ELF-1 (cell line): Measurements from ENCODE around the gene CD7.
A peak's percentile ranks its signal among the peaks of the same experiment; 100 is the strongest.

Experiments
- DNase-seq: peaks from one replicate; pipeline ENCODE4 v3.0.0-alpha.2; 2016; ENCODE audit warnings: low read depth, low spot score

The CD7 gene

GRCh38 chr17:82314727-82315605 lies 2.4 kb downstream of the CD7 start:
- DNase-seq, result no peak

DNA sequence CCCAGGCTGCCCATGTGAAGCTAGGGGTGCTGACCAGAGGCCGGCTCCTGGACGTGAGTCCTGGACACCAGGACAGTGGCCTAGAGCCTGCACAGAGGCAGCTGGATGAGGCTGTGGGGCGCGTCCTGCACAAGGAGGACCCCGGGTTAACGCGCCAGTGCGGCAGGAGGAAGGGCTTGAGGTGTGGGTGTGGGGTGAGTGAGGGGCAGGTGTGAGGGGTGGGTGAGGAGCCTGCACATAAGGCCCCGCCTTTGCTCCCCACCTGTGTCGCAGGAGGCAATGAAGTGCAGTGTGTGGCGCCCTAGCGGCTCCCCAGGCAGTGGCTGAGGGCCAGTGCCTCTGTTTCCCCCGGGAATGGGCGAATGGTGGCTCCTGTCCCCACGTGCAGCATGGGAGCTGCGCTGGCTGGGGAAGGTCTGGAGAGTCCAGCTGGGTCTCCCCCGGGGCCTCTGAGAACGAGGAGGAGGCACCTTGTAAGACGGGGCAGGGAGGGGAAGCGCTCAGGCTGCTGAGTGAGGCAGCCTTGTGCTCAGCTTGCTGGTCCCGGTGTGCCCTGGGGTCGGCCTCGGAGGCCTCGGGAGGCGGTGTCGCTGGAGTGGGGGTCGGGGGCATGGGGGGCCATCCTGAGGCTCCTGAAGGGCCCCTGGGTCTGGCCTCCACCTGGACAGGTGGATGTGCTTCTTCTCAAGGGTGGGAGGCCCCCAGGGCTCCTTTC lies 3.2 kb downstream of the CD7 start:
- DNase-seq, result no peak

DNA sequence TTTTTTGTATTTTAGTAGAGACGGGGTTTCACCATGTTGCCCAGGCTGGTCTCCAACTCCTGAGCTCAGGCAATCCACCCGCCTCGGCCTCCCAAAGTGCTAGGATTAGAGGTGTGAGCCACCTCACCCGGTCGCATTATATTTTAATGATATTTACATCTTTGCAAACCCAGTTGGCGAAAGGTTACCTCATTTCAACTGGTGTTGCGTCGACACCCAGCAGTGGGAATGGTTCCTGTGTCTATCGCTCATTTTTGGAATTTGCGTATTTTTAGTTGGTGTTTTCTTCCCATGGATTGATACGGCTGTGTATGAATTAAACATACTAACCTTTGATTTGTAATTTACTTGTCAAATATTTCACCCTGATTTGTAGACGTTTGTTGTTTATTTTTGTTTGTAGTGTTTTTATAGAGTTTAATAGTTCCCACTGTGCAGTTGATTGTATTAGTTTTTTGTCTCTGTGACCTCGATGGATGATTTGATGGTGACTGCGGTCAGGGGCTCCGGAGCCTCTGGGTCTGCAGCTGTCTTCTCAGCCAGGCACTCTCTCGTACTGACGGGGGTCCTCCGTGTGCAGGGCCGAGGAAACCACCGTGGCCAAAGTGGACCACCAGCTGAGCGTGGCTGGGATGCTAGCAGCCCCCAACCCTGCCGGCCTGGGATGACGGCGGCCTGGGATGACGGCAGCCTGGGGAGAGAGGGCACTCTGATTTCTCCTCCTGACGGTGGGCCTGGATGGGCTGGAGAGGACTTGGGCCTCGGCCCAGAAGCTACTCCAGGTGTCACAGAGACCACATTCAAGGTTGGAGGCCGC lies 4.0 kb downstream of the CD7 start:
- DNase-seq, result no peak

- no peak for DNase-seq
These were observed 5.4 kb downstream of the CD7 start for GRCh38 chr17:82311971-82312370.

DNA sequence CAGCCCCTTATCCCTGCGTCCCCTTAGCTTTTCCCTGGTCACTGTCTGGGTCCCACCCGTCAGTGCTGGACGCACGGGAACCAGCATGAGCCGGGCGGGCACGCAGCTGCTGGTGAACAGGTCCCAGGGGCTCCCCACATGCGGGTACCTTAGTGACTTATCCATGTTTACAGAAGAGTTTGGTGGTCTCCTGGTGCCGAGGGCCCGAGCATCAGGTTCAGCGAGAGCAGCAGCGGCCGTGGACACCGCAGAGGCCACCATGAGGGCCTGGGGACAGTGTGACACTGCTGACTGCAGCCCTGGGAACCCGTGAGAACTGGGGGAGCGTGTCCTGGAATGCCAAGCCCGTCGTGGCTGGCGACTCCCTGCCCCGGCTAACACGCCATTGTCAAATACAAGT lies 6.5 kb downstream of the CD7 start:
- DNase-seq, result no peak

- DNase-seq, result no peak
These were observed 7.5 kb downstream of the CD7 start for GRCh38 chr17:82309656-82310570.

DNA sequence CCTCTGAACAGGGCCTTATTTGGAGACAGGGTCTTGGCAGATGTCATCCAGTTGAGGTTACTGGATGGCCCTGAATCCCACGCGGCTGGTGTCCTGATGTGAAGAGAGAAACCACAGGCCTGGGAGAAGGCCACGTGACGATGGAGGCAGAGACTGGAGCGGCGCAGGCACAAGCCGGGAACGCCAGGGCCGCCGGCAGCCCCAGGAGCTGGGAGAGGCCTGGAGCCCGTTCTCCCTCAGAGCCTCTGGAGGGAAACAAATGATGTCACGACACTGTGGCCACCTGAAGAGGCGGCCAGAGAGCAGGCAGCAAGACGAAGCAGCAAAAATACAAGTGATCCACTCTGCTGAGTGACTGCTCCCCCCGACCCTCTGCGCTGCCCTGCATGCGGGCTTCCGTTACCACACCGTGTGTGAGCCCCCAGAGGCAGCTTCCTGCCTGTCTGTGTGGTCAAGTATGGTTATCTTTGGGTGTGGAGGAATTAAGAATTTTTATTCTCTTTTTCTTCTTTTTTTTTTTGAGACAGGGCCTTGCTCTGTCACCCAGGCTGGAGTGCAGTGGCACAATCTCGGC lies 11.6 kb downstream of the CD7 start:
- DNase-seq, result no peak

DNA sequence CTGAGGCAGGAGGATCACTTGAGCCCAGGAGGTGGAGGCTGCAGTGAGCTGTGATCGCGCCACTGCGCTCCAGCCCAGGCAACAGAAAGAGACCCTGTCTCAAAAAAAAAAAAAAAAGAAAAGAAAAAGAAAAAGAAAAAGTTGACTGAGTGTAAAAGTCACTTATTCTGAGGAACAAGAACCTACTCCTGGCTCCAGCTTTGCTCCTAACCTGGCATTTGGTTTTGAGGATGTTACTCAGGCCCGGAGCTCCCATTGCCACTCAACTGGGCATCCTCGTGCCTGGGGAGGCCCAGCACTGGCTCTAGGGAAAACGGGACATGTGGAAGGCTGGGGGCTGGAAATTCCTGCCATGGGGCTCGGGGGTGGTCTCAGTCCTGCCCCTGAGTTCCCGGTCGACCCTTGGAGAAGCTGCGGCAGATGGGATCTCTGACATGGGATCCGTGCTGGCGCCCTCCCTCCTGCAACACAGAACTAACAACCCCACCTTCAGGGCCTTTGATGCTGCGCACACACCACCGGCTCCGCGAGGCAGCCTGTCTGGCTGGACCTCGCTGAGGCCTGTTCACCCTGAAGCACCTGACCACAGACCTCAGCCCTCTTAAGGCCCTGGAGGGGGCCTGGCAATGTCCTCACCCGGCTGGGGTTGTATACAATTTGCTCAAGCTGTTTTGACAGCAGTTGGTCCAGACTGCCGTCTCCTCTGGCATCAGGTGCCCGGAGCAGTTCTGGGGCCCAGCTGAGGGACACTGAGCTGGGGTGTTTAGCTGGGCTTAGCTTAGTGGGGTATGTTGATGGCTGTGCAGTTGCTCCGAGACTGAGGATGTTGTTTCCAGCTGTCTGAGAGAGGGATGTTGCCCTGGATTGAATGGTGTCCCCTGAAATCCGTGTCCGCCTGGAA lies 12.3 kb downstream of the CD7 start:
- DNase-seq, result peak; percentile 71

DNA sequence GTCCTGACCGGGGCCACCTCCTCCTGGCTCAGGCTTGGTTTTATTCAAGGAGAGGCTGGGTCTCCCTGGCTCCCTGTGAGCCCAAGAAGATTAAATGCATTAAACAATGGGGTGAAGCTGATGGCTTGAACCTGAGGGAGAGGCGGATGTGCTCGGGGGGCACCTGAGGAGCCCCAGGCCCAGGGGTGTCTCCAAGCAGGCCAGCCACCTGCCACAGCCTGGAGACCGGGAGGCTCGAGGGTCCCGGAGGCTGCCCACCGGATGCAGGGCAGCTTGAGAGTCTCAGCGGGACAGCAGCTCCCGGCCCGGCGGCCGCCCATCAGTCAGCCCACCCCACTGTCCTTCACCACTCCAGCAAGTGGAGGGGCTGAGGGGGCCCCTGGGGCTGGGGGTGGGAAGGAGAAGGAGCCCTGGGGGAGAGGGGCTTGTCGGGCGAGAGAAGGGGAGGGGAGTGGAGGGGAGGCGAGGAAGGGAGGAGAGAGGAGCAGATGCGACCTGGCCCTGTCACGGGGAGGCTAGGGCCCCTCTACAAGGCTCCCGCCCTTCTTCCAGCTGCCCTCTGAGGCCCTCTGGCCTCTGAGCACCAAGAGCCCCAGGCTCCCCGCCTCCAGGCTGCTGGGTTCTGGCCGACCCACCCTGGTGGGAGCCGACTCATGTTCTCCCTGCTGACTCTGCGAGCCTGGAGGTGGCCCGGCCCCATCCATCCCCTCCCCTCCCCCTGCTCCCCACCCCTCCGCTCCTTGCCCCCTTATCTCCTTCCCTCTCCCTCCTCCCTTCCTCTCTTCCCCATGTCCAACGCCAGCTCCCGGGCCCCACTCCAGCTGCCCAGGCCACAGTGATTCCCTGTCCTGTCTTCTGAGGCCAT lies 13.2 kb downstream of the CD7 start:
- DNase-seq, result no peak

- DNase-seq, result no peak
These were observed 14.1 kb downstream of the CD7 start for GRCh38 chr17:82302991-82303943.

GRCh38 chr17:82302568-82302963 lies 14.8 kb downstream of the CD7 start:
- DNase-seq, result no peak

- DNase-seq, result no peak
These were observed 15.4 kb downstream of the CD7 start for GRCh38 chr17:82301916-82302567.

GRCh38 chr17:82301300-82301915 lies 16.0 kb downstream of the CD7 start:
- no peak for DNase-seq

DNA sequence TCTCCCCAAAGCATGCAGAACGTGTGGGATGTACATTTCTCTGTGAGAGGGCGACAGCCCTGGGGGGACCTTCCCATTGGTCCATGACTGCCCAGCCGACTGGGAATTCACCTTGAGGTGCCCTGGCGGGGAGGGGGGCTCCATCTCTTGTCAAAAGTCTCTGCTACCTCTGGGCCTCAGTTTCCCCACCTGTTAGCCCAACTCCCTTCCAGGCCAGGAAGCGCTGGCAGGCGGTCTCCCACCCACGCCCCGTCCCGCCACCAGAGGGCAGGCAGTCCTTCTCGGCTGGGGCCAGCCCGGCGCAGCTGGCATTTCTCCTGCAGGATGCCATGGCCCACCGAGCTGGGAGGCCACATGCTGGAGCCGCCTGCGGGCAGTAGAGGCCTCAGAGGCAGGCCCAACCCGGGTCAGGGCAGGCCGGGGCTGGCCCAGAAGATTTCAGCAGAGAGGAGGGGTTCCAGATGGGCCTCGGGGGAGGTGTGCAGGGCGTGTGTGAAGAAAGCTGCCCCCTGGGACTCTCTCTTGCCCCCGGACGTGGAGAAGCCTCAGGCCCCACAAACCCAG lies 16.6 kb downstream of the CD7 start:
- DNase-seq, result peak; percentile 58

GRCh38 chr17:82300228-82300627 lies 17.2 kb downstream of the CD7 start:
- DNase-seq, result no peak

GRCh38 chr17:82299452-82299851 lies 18.0 kb downstream of the CD7 start:
- no peak for DNase-seq
